Mesothelial cell of epicardium (in vitro differentiated cells): ENCODE measurements around the gene SAP30L. TPM values are rescaled to one million over a fixed set of nuclear protein-coding genes. Genes with fewer than 3 reads are reported as not detected.
A peak's percentile ranks its signal among the peaks of the same experiment; 100 is the strongest.

Experiments
- DNase-seq, 2 experiments: peaks; one replicate each; pipeline ENCODE4 v3.0.0; 2021; ENCODE audit warnings: low spot score in 2 of 2; ENCODE audit not compliant: unreplicated experiment in 2 of 2
- H3K27ac Mint-ChIP-seq: 2 replicates; pipeline ENCODE4 v1.8.0; 2021; ENCODE audit warnings: mixed read lengths
- H3K27me3 Mint-ChIP-seq: 2 replicates; pipeline ENCODE4 v1.8.0; 2021; ENCODE audit warnings: low read depth, mixed read lengths
- H3K36me3 Mint-ChIP-seq: 2 replicates; pipeline ENCODE4 v1.8.0; 2021; ENCODE audit warnings: mixed read lengths
- H3K4me1 Mint-ChIP-seq: 2 replicates; pipeline ENCODE4 v1.8.0; 2021; ENCODE audit warnings: mixed read lengths
- H3K4me3 Mint-ChIP-seq: 2 replicates; pipeline ENCODE4 v1.8.0; 2021; ENCODE audit warnings: mild to moderate bottlenecking, moderate library complexity, mixed read lengths
- H3K9me3 Mint-ChIP-seq: 2 replicates; pipeline ENCODE4 v1.8.0; 2021; ENCODE audit warnings: mixed read lengths
- CTCF ChIP-seq: fragments of 200-600 bp; sonication (generic); IDR thresholded peaks from one replicate; pipeline ENCODE4 v1.5.0; 2021; ENCODE audit warnings: antibody characterized with exemption; ENCODE audit not compliant: unreplicated experiment
- total RNA-seq: library from RNA; stranded (reverse); gene quantifications from 3 replicates; pipeline ENCODE4 v1.2.1, GENCODE V29; 2021

Gene SAP30L
- total RNA-seq, 1 donor from 2014 or later: 36.2 TPM

GRCh38 chr5:154465169-154465568, 19.4 kb downstream of the SAP30L start:
- no peaks in the 10 kb centered on the region for H3K9me3 Mint-ChIP-seq
- no peak for DNase-seq
- no peaks in the 10 kb centered on the region for H3K27me3 Mint-ChIP-seq
- H3K27ac Mint-ChIP-seq: no peak overlapping the region
- H3K4me3 Mint-ChIP-seq: no peak overlapping the region
- no peaks in the 10 kb centered on the region for H3K36me3 Mint-ChIP-seq
- peaks cover 18% of the 10 kb centered on the region for H3K4me1 Mint-ChIP-seq
- no peak for TF ChIP-seq CTCF

- no peak for DNase-seq
- no peaks in the 10 kb centered on the region for H3K9me3 Mint-ChIP-seq
- H3K4me3 Mint-ChIP-seq: no peak overlapping the region
- peaks cover 28% of the 10 kb centered on the region for H3K4me1 Mint-ChIP-seq
- TF ChIP-seq CTCF: no peak
- no peak overlapping the region for H3K27ac Mint-ChIP-seq
- H3K27me3 Mint-ChIP-seq: peaks cover 6% of the 10 kb centered on the region
- no peaks in the 10 kb centered on the region for H3K36me3 Mint-ChIP-seq
These were observed 20.4 kb downstream of the SAP30L start for GRCh38 chr5:154466147-154466546.

- DNase-seq: no peak
- Mint-ChIP-seq H3K4me3 (no peak overlapping the region), H3K27ac (no peak overlapping the region), H3K27me3 (peaks cover 6% of the 10 kb centered on the region), H3K36me3 (no peaks in the 10 kb centered on the region), H3K9me3 (no peaks in the 10 kb centered on the region), H3K4me1 (peaks cover 31% of the 10 kb centered on the region)
- no peak for TF ChIP-seq CTCF
These were observed 20.9 kb downstream of the SAP30L start for GRCh38 chr5:154466671-154467070.

- peaks cover 34% of the 10 kb centered on the region for H3K4me1 Mint-ChIP-seq
- no peak overlapping the region for H3K4me3 Mint-ChIP-seq
- no peaks in the 10 kb centered on the region for H3K9me3 Mint-ChIP-seq
- peak; percentile 82 to 93 for DNase-seq
- no peaks in the 10 kb centered on the region for H3K36me3 Mint-ChIP-seq
- peaks cover 10% of the 10 kb centered on the region for H3K27me3 Mint-ChIP-seq
- peak; percentile 89 for TF ChIP-seq CTCF
- no peak overlapping the region for H3K27ac Mint-ChIP-seq
These were observed 22.0 kb downstream of the SAP30L start for GRCh38 chr5:154467655-154468354.

GRCh38 chr5:154470137-154470536, 24.3 kb downstream of the SAP30L start:
- H3K36me3 Mint-ChIP-seq: peaks cover 3% of the 10 kb centered on the region
- H3K27ac Mint-ChIP-seq: peak overlapping the region; percentile 31
- TF ChIP-seq CTCF: no peak
- peaks cover 33% of the 10 kb centered on the region for H3K27me3 Mint-ChIP-seq
- no peaks in the 10 kb centered on the region for H3K9me3 Mint-ChIP-seq
- no peak overlapping the region for H3K4me3 Mint-ChIP-seq
- H3K4me1 Mint-ChIP-seq: peaks cover 57% of the 10 kb centered on the region
- no peak for DNase-seq
